ENCODE results near the gene PPFIA2.

The PPFIA2 gene

DNA sequence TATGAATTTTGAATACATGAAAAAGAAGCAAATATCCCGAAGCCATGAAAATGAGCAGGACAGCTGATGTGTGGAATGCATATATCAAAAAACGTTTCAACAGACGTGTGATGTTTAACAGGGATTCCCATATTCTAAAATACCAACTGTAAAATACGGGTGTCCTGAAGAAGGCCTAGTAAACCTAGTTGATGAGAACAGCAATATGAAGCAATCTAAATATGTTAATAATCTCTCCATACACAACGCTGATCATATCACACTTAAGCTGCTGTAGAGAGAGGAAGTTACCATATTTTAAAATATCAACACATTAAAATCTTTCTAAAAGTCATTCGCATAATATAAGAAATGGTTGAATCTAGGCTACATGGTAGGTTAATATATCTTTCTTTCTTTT is 317.5 kb downstream of the PPFIA2 start:
- DNase-seq (ENCODE audit: low read depth in 3 of 3), result no peak

DNA sequence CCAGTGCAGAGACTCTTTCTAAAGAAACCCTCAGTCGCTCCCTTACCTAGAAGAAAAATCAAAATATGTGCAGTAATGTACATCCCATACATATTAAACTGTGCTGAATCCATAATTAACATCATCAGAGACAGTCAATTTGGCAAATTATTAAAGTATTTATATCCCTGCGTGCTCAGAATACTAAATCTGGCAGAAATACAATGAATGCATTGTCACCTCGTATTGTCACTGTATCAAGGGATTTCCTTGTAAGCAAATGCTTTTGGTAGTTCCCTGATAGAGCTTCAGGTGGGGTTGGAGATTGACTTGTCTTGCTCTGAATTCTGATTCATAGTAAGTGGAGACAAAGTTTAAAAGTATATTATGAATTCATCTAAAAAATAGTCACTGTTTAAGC is 319.1 kb downstream of the PPFIA2 start:
- no peak for DNase-seq (ENCODE audit: low read depth in 3 of 3)

DNA sequence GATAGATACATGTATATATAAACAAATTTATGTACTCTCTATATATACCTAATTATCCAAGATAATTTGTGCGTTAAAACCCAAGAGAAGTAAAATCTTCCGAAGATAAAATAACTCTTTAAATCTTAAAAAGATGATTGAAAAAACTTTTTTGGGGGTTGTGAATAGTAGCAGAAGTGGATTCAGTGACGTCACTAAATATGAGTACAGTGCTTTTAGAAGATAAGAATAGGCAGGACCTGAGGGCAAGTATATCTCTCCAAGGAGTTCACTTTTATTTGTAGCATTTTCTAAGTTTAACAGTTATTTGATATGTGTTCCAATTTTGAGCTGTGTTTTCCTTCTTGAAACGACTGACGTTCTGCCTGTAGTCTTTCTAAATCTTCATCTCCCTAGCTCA is 319.8 kb downstream of the PPFIA2 start:
- no peak for DNase-seq (ENCODE audit: low read depth in 3 of 3)

DNA sequence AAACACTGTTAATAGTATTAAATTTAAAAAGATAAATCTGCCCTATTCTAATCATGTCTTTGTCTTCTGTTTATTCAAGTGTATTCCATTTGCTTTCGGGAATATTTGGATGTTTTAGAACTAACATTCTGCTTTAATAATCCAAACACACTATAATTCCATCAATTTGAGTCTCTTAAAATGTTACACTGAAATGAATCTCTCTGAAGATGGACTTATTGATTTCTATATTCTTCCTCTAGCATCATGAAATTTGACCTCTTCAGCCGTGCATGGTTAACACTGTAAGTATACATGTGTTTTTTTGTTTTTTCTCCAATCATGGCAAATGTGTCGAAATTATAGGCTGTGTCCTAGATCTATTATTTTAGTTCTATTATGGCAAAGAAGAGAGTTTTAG is 342.1 kb downstream of the PPFIA2 start:
- no peak for DNase-seq (ENCODE audit: low read depth in 3 of 3)

DNA sequence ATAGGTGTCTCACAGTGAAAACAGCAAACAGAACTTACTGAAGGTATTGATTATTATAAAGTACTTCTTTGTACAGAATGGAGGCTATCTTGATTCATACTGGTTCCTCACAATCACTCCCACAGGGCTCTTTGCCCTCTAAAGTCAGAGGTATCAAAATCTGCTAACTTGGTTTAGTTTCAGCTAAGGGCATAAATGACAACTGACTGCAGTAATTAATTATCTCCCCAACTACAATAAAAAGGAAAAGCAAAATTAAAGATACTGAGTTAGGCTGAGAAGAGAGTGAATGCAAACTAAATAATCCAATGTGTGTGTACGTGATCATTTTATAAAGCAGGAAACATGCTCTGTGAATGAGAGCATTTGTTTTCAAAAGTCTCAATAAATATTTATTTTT is 342.6 kb downstream of the PPFIA2 start:
- DNase-seq (ENCODE audit: low read depth in 3 of 3), result no peak

DNA sequence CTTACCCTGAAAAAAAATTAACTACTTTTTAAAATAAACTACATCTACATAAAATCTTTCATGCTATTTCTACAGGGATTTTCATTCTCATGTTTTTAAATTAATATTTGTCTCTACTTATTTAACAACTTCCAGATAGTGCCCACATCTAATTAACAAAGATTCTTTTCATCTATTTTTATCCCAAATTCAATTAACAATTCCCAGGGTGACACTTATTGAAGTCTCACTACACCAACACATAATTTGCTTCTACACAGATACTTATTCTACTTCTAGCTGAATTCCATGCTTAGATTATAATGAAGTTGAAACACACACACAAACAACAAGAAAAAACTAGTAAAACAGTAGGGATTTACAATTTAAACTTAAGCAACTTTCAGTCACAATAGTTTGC is 344.7 kb downstream of the PPFIA2 start:
- no peak for DNase-seq (ENCODE audit: low read depth in 3 of 3)

DNA sequence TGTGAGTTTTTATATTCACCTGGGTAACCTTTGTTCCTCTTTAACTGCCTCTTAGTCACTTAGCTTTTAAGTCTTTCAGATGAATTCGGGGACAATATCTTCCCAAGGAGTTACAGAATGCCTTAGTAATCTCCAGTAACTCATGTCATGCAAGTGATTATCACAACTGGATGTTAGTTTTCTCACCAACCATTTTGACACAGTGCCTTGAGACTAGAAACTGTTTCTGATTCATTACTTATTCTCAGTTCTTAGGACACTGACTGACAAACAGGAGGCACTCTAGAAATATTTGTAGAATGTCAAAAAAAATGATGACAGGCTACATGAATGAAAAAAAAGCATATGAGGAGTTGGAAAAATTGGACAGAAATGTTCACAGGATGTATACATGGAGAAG is 346.2 kb downstream of the PPFIA2 start:
- DNase-seq (ENCODE audit: low read depth in 3 of 3), result no peak

DNA sequence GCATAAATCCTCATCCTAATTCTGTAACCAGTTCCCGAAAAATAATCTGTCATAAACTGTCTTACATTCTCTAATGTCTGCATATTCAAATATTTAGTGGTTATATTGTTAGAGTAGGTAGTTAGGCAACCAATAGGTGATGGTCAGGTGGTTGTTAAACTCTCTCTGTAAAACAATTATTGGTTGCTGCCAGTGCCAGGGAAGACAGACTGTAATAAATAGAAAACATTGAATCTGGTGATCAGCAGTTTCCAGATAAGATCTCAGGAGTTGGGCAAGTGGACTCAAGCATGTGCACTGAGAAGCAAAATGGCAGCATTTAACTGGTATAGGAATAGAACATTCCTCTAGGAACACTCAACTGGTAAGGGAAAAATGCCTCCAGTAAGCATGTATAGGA is 355.8 kb downstream of the PPFIA2 start:
- DNase-seq (ENCODE audit: low read depth in 3 of 3), result no peak

DNA sequence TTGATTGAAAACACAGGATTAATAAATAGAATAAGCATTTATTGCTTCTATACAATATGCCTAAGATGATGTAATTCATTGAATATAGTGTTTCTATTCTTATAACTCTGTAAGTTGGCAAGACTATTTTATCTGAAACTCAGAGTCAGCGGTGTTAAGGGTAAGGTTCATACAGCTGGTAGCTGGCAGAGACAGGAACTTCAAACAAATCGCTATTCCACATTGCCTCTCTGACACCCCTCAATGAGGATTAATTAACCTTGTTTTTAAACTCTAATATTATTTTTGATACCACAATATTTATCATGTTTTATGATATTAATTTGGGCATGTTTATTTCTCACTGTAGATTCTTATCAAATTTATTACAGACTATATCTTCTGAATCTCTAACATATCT is 357.9 kb downstream of the PPFIA2 start:
- no peak for DNase-seq (ENCODE audit: low read depth in 3 of 3)

DNA sequence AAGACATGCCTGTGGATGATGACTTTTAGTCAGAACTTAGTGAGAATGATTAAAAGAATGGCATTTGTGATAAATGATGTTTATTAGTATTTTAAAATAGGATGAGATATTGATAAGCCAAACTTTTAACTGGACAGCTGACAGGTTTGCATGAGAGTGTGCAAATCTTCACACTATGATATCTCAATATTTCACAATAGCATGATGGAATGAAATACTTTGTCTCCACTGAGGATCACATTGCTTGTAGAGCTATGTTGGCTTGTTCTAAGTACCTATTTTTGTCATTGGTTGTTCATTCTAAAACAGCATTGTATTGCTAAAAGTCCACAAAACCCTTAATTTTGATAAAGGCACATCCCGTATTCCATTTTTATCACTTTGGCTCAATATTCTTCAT is 359.1 kb downstream of the PPFIA2 start:
- no peak for DNase-seq (ENCODE audit: low read depth in 3 of 3)

DNA sequence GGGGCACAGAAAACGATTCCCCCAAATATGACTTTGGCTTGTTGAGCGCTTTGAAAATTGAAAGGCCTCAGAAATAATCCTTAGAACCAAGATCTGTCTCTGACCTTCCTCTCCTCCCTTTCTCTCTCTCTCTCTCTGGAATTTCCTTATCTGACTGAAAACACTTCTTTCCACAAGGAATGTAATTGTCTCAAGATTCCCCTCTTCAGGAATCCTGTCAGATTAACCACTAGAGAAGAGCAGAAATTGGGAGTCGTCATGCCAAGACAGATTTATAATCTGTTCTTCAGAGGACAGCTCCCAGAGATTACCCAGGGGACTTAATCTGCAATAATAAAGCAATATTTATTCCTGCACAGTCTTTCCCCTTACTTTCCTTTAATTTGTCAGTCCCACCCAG is 363.7 kb downstream of the PPFIA2 start:
- DNase-seq (ENCODE audit: low read depth in 3 of 3), result no peak

DNA sequence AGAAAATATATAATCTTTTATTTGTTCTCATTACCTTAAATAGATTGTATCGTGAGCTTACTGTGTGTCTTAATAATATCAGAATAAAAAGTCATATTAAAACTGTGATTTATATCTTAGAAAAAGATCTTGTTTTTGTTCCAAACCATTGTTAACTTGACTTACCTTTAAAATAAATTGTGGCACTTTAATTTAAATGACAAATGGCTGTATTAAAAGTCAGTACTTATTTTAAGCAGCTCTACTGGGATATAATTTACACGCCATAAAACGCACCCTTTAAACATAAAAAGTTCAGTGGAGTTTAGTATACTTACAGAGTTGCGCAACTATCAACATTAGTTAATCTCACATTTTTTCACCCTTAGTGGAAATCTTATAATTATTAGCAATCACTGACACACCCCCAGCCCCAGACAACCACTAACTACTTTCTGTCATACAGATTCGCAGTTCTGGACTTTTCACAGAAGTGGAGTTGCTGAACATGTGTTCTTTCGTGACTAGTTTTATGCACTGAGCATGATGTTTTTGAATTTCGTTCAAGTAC is 369.5 kb downstream of the PPFIA2 start:
- DNase-seq (ENCODE audit: low read depth in 3 of 3), result no peak

DNA sequence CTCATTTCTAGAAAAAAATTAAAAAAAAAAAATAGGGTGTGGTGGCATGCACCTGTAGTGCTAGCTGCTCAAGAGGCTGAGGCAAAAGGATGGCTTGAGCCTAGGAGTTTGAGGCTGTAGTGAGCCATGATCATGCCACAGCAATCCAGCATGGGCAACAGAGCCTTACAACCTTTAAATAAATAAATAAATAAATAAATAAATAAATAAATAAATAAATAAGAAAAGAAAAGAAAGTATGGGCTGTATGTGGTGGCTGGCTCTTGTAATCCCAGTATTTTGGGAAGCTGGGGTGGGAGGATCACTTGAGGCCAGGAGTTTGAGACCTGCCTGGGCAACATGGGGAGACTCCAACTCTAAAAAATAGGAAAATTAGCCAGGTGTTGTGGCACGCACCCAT is 373.0 kb downstream of the PPFIA2 start:
- no peak for DNase-seq (ENCODE audit: low read depth in 3 of 3)

DNA sequence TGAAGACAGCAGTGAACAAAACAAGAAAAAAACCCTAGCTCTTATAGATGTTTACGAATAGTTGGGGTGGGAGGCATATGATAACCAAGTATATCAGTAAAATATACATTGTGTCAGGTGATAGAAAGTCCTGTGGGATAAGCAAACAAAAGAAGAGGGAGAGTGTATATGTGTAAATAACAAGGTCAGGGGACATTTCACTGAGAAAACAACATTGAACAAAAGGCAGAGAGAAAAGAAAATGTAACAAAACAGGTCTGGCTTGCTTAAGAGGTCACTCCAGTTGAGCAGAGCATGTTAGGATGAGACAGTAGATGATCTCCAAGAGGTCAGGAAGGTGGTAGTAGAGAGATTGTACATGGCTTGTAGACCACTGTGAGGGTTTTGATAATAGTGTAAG is 377.2 kb downstream of the PPFIA2 start:
- DNase-seq (ENCODE audit: low read depth in 3 of 3), result no peak

DNA sequence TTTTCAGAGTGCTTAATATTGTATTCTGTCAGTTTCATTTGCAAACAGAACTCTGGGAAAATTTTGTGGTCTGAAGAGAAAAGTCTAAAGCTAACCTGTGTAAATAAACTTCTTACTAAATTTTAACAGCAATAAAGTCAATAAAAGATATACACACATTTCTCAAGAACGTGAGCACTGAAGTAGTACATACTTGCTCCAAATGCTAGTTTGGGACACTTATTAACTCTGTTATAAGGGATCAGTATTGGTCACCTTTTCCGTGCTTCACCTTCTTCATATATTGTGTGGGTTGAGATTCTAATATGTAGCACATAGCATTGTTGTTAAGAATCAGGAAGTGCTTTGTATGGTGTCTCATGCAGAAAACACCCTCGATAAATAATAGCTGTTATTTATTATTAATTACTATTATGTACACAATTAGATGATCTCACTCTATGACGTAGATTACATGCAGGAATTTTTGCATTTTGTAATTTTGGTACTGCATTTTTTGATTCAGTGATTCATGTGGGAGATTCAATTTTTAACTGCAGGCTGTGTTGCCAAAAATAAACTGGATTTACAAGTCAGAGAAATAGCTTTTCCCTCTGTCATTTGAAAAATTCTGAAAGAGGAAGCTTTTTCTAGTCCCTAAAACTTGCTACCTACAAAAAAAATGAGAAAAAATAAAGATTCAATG is 380.4 kb downstream of the PPFIA2 start:
- DNase-seq (ENCODE audit: low read depth in 3 of 3), result no peak

DNA sequence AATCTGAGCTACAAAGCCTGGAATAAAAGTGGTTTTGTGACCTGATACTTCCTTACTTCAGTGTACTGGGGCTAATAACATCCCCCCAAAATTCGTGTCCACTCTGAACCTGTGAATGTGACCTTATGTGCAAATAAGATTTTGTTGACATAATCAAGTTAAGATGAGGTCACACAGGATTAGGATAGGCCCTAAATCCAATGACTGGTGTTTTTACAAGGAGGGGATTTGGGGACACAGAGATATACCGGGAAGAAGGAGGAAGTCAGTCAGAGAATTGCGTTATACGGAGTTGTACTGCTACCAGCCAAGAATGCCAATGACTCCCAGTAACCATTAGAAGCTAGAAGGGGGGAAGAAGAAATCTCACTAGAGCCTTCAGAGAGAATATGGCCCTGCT is 381.4 kb downstream of the PPFIA2 start:
- no peak for DNase-seq (ENCODE audit: low read depth in 3 of 3)

DNA sequence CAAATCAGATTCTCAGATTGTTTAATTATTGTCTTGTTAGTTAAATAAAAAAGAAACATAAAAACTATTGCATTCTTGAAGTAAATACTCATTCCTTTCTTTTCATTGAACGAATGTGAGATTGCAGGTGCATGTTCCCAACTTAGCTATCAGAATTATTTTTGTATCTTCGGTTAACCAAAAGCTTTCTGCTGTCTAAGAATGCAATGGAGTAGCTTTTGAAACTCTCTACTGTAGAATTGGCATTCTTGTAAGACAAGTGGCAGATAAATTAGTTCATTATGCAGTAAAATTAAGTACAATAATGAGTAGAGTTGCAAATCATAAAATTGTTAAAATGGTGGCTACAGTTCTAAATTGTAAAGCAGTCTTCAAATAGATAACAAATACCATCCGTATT is 383.2 kb downstream of the PPFIA2 start:
- DNase-seq (ENCODE audit: low read depth in 3 of 3), result no peak

DNA sequence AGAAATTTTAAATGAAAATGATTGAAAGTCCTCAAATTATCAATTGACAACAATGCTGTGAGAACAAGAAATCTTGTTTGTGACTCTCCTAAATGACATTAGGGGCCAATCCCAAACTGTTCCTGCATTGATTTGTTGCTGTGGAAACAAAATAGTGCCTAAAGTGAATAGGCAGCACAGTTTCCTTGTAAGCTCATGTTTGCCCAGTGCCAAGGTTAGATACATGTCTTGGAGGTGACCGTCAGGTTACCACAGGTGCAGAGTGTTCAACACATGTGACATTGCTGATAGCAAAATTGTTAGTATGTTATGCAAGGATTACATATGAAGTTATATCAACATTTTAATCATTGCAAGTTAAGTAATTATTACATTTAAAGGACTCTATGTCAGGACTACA is 388.7 kb downstream of the PPFIA2 start:
- no peak for DNase-seq (ENCODE audit: low read depth in 3 of 3)

DNA sequence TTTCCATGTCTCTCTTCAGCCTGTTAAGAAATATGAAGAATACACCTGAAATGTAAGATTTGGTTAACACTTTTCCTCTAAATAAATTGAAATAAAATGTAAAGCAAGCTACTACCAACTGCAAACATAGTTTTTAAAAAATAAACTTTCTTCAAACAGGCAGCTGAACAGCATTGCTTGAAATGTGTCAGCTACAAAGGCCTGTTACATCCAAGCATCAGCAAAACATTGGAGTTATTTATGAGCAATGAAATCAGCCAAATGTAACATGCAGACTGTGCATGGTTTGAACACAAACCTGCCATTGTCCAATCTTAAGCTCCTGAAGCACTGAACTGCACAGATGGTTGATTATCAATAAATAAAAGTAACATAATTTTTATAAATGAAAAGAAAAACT is 390.0 kb downstream of the PPFIA2 start:
- DNase-seq (ENCODE audit: low read depth in 3 of 3), result no peak

DNA sequence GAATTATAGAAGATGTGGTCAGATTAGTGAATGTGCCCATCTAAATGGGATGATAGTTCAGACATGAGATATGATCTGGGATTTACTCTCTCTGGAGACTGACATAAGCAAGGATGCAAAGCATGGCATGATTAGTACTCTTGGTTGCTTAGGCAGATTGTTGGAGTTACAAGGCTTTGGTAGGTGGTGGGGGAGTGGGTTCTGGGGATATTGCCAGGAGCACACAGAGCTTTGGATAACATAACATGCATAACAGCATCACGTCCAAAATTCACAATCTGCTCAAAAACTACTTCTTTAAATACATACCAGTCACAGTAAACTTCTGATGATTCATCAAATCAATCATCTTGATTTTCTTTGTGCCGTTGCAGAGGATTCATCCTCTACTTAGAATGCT is 393.9 kb downstream of the PPFIA2 start:
- no peak for DNase-seq (ENCODE audit: low read depth in 3 of 3)

DNA sequence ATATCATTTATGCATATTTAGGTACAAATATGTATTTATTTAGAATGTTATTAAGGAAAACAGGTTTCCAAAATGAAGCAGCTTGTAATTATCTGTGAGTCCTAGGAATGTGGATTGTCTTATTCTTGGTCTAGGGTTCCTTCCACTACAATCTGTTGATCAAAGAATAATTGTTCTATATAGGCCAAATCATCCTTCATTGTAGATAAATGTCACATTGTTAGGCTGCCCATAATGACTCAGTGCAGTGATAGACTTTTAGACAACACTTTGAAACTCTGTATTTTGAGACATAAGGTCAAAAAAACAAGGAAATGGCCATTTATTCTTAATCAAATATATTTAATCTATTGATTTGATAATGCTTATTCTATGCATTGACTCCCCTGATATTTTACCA is 398.2 kb downstream of the PPFIA2 start:
- DNase-seq (ENCODE audit: low read depth in 3 of 3), result no peak

DNA sequence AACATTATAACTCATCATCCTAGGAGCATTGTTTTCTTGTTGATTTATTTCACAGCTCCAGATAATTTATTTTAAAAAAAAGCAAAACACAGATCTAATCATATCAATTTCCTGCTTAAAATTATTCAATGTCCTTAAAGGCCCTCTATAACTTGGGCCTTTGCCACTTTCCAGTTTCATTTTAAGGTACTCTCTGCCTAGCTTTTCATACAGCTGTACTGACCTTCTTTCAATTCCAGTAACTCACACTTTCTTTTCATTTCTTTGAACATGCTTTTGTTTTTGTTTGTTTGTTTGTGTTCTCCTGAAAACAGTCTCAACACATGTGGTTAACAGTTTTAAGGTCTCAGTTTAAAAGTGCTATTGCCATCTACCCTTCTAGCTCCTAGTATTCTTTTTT is 399.4 kb downstream of the PPFIA2 start:
- DNase-seq (ENCODE audit: low read depth in 3 of 3), result no peak

DNA sequence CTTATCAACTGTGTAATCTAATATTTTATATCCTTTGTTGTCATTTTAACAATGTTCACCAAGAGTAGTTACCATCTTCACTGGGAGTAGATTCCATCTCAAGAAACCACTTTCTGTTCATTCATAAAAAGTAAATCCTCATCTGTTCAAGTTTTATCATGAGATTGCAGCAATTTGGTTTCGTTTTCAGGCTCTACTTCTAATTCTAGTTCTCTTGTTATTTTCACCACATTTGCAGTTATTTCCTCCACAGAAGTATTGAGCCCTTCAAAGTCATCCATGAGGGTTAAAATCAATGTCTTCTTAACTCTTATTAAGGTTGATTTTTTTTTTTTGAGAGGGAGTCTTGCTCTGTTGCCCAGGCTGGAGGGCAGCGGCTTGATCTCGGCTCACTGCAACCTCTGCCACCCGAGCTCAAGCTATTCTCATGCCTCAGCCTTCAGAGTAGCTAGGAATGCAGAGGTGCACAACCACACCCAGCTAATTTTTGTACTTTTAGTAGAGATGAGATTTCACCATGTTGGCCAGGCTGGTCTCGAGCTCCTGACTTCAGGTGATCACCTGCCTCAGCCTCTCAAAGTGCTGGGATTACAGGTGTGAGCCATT is 404.7 kb downstream of the PPFIA2 start:
- DNase-seq (ENCODE audit: low read depth in 3 of 3), result no peak

DNA sequence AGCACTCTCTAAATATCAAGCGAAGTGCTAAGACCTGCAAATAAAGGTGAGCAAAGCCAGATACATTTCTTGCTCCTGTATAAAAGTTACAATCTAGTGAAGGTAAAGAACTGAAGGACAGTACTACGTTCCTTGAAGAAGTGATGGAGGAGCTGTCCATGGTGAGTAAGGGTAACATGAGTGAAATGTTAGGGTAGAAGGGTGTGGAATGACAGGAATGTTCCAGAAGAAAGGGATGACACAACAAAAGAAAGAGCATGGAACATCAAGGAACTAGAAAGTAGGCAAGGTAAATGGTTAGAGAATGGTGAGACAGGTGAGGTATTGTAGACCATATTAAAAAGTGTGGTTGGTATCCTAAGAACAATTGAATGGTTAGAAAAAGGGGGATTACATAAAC is 408.8 kb downstream of the PPFIA2 start:
- no peak for DNase-seq (ENCODE audit: low read depth in 3 of 3)
